Loucy (cell line): Measurements from ENCODE around the gene KCNMA1.

Experiments used
- EZH2phosphoT487 ChIP-seq: fragments of 200-600 bp; IDR thresholded peaks from 2 replicates; pipeline ENCODE4 v1.6.1; 2018; ENCODE audit warnings: antibody characterized with exemption, mild to moderate bottlenecking, moderate library complexity, borderline replicate concordance
- TF ChIP-seq, protein P1 (sequence below): fragments of 200-600 bp; sonication (generic); conservative IDR thresholded peaks from 2 replicates; pipeline ENCODE4 v1.5.1; 2014; ENCODE audit warnings: mild to moderate bottlenecking, antibody characterized with exemption, low read length

DNA sequence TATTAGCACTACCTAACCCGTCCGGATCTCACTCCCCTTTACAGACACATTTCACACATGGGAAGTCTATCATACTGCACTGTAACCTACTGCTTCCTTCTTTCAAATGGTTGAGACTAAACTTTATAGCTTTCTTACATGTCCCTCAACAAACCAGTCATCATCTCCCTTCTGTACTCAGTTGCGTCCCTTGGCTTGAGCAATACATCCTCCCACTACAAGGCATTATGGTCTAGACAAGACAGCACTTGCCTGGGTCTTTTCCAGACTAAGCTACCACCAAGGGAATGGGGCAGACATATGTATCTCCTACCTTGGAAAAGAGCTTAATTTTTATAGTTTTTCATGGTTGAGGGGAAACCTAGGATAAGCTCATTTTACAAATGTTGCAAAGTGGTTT lies 575.2 kb downstream of the KCNMA1 start:
- TF ChIP-seq, protein P1, sequence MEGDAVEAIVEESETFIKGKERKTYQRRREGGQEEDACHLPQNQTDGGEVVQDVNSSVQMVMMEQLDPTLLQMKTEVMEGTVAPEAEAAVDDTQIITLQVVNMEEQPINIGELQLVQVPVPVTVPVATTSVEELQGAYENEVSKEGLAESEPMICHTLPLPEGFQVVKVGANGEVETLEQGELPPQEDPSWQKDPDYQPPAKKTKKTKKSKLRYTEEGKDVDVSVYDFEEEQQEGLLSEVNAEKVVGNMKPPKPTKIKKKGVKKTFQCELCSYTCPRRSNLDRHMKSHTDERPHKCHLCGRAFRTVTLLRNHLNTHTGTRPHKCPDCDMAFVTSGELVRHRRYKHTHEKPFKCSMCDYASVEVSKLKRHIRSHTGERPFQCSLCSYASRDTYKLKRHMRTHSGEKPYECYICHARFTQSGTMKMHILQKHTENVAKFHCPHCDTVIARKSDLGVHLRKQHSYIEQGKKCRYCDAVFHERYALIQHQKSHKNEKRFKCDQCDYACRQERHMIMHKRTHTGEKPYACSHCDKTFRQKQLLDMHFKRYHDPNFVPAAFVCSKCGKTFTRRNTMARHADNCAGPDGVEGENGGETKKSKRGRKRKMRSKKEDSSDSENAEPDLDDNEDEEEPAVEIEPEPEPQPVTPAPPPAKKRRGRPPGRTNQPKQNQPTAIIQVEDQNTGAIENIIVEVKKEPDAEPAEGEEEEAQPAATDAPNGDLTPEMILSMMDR: no peak
- TF ChIP-seq EZH2phosphoT487: no peak
